Lower lobe of right lung (tissue), 2 donors: ENCODE measurements around the gene OR4K5. TPM values are rescaled to one million over a fixed set of nuclear protein-coding genes. Genes with fewer than 3 reads are reported as not detected.

ENCODE experiments used
- ATAC-seq, 2 donors: fragments of 200-7000 bp; cut with Tn5 transposase; one replicate each; pipeline ENCODE4 v1.9.1; 2020 to 2022; ENCODE audit warnings: mild to moderate bottlenecking in 2 of 2, moderate library complexity in 2 of 2
- DNase-seq: peaks from one replicate; pipeline ENCODE4 v3.0.0-alpha.2; 2020
- H3K27ac ChIP-seq: fragments of 200-600 bp; one replicate; pipeline ENCODE4 v1.8.0; 2022
- H3K27me3 ChIP-seq: fragments of 200-600 bp; one replicate; pipeline ENCODE4 v1.8.0; 2022; ENCODE audit warnings: low read depth
- H3K36me3 ChIP-seq: fragments of 200-600 bp; one replicate; pipeline ENCODE4 v1.8.0; 2022; ENCODE audit warnings: mild to moderate bottlenecking
- H3K4me1 ChIP-seq: fragments of 200-600 bp; one replicate; pipeline ENCODE4 v1.8.0; 2022
- H3K4me3 ChIP-seq: fragments of 200-600 bp; one replicate; pipeline ENCODE4 v1.8.0; 2022; ENCODE audit warnings: mild to moderate bottlenecking
- H3K9me3 ChIP-seq: fragments of 200-600 bp; one replicate; pipeline ENCODE4 v1.8.0; 2022
- CTCF ChIP-seq: fragments of 200-600 bp; IDR thresholded peaks from one replicate; pipeline ENCODE4 v1.8.0; 2022; ENCODE audit warnings: antibody characterized with exemption, mild to moderate bottlenecking
- intact Hi-C: fragments of 100-400 bp; cut with DNase I; formaldehyde crosslinking; loops from one replicate; pipeline ENCODE4 v1.11.0; 2022
- total RNA-seq: library from RNA; stranded (reverse); fragmentation: NEBNext Ultra II Directional; extraction: Animal tissue kit (Norgen Biotek cat#: 25700); gene quantifications from one replicate; pipeline ENCODE4 v1.2.1, GENCODE V29; 2021
- donor health status: DM: no; HTN: yes; CAD: no; lungs with severe emphysema.

Gene OR4K5
- total RNA-seq, 1 donor from 2014 or later = not detected

- Histone ChIP-seq H3K27me3 (no peaks in the 10 kb centered on the region), H3K36me3 (no peaks in the 10 kb centered on the region), H3K4me1 (no peaks in the 10 kb centered on the region), H3K9me3 (peaks cover 18% of the 10 kb centered on the region), H3K4me3 (no peak overlapping the region), H3K27ac (no peak overlapping the region)
- ATAC-seq (peak; percentile 3 to 36), DNase-seq (no peak)
- TF ChIP-seq CTCF = no peak
- intact Hi-C loops = no loop called here
These were observed 19.4 kb upstream of the OR4K5 start for GRCh38 chr14:19900999-19901398.

- peaks cover 4% of the 10 kb centered on the region for H3K9me3 ChIP-seq
- H3K36me3 ChIP-seq = no peaks in the 10 kb centered on the region
- DNase-seq = no peak
- peak in 1 of 2 donors; percentile 68 for ATAC-seq
- no peaks in the 10 kb centered on the region for H3K27me3 ChIP-seq
- H3K4me3 ChIP-seq = no peak overlapping the region
- H3K27ac ChIP-seq = no peak overlapping the region
- H3K4me1 ChIP-seq = no peaks in the 10 kb centered on the region
- intact Hi-C loops = no loop called here
- TF ChIP-seq CTCF = no peak
These were observed 18.0 kb upstream of the OR4K5 start for GRCh38 chr14:19902409-19902808.

- no peaks in the 10 kb centered on the region for H3K4me1 ChIP-seq
- no peak overlapping the region for H3K4me3 ChIP-seq
- H3K9me3 ChIP-seq = peaks cover 4% of the 10 kb centered on the region
- H3K27ac ChIP-seq = no peak overlapping the region
- no peak for DNase-seq
- H3K36me3 ChIP-seq = no peaks in the 10 kb centered on the region
- intact Hi-C loops = no loop called here
- no peaks in the 10 kb centered on the region for H3K27me3 ChIP-seq
- TF ChIP-seq CTCF = no peak
- ATAC-seq = no peak
These were observed 13.7 kb upstream of the OR4K5 start for GRCh38 chr14:19906665-19907064.

- Histone ChIP-seq H3K27me3 (no peaks in the 10 kb centered on the region), H3K9me3 (peaks cover 4% of the 10 kb centered on the region), H3K36me3 (no peaks in the 10 kb centered on the region), H3K4me3 (no peak overlapping the region), H3K27ac (no peak overlapping the region), H3K4me1 (no peaks in the 10 kb centered on the region)
- ATAC-seq = peak in 1 of 2 donors; percentile 42
- no peak for DNase-seq
- intact Hi-C loops = no loop called here
- TF ChIP-seq CTCF = no peak
These were observed 9.3 kb upstream of the OR4K5 start for GRCh38 chr14:19911114-19911513.

- Histone ChIP-seq H3K9me3 (no peaks in the 10 kb centered on the region), H3K4me3 (no peak overlapping the region), H3K27me3 (no peaks in the 10 kb centered on the region), H3K27ac (no peak overlapping the region), H3K36me3 (no peaks in the 10 kb centered on the region), H3K4me1 (no peaks in the 10 kb centered on the region)
- ATAC-seq (no peak), DNase-seq (no peak)
- no peak for TF ChIP-seq CTCF
- intact Hi-C loops = no loop called here
These were observed 3.2 kb upstream of the OR4K5 start for GRCh38 chr14:19917243-19917642.
